Pancreas (tissue), 10 donors: ENCODE data around the gene ACAA1. TPM values are rescaled to one million over a fixed set of nuclear protein-coding genes. Genes with fewer than 3 reads are reported as not detected.

Source experiments
- ATAC-seq, 4 donors: fragments of 200-7000 bp; cut with Tn5 transposase; one replicate each; pipeline versions ENCODE4 v1.8.0 to v1.9.1; 2020; ENCODE audit warnings: mild to moderate bottlenecking in 4 of 4, moderate library complexity in 4 of 4
- DNase-seq, 6 donors: peaks; one replicate each; pipeline ENCODE4 v3.0.0-alpha.2; 2020
- FAIRE-seq: peaks from 2 replicates; lab custom pipeline; 2012; peaks lifted over from hg19 to GRCh38; lab: Jason Lieb, UNC
- H3K27ac ChIP-seq, 4 donors: fragments of 200-600 bp; sonication (generic); 1 replicate in 3 of 4; 2 replicates in 1 of 4; pipeline versions ENCODE4 v1.5.0 to v1.8.0; 2020
- H3K27me3 ChIP-seq, 4 donors: fragments of 200-600 bp; one replicate each; pipeline ENCODE4 v1.8.0; 2021
- H3K36me3 ChIP-seq, 3 donors: fragments of 200-600 bp; sonication (generic) in 1 of 3; one replicate each; pipeline versions ENCODE4 v1.5.0 to v1.8.0; 2020 to 2021
- H3K4me1 ChIP-seq, 3 donors: fragments of 200-600 bp; one replicate each; pipeline ENCODE4 v1.8.0; 2021
- H3K4me3 ChIP-seq, 4 donors: fragments of 200-600 bp; sonication (generic) in 2 of 4; one replicate each; pipeline versions ENCODE4 v1.5.0 to v1.8.0; 2020 to 2021
- H3K9me3 ChIP-seq, 4 donors: fragments of 200-600 bp; one replicate each; pipeline ENCODE4 v1.8.0; 2021
- CTCF ChIP-seq, 4 donors: fragments of 200-600 bp; sonication (generic) in 3 of 4; IDR thresholded peaks; one replicate each; pipeline versions ENCODE4 v1.5.0 to v1.8.0; 2021; ENCODE audit warnings: antibody characterized with exemption in 4 of 4
- WGBS, 2 donors: extraction: QIAGEN DNeasy Blood & Tissue Kit; methylation state at CpG; one replicate each; pipeline ENCODE4 v1.1.7; 2013; 5-methylcytosine and 5-hydroxymethylcytosine counted together
- intact Hi-C, 3 donors: fragments of 100-400 bp; cut with DNase I; formaldehyde crosslinking; loops; one replicate each; pipeline versions ENCODE4 v1.11.1 to v1.14.2; 2022
- polyA plus RNA-seq, 2 donors: library from polyadenylated mRNA; stranded (reverse); fragments of 200-250 nt; gene quantifications; one replicate each; pipeline ENCODE4 v1.2.3, GENCODE V29; 2013
- total RNA-seq, 6 donors: library from RNA; stranded (reverse); fragmentation: NEBNext Ultra II Directional in 4 of 6; extraction: Animal tissue kit (Norgen Biotek cat#: 25700) in 4 of 6; gene quantifications; one replicate each; pipeline versions ENCODE4 v1.2.1 to v1.2.4, GENCODE V29; 2021 to 2023
- donor health status: healthy with polysubstance abuse.
- donor health status: DM: no; HTN: no; CAD: no; lungs with moderate emphysema.
- donor health status: DM: no; HTN: no; CAD: no.
- donor health status: control.
- donor health status: control.
- donor health status: Bipolar disorder and iron deficiency.
- donor health status: DM: yes; HTN: yes; CAD: no.
- donor health status: DM: no; HTN: no; CAD: no.
- donor health status: DM: no; HTN: no; CAD: no.
- donor health status: DM: yes; HTN: yes; CAD: no.

ACAA1 gene
- total and polyA plus RNA-seq, 8 donors = 44.2 to 110 (median 59.3) TPM

DNA sequence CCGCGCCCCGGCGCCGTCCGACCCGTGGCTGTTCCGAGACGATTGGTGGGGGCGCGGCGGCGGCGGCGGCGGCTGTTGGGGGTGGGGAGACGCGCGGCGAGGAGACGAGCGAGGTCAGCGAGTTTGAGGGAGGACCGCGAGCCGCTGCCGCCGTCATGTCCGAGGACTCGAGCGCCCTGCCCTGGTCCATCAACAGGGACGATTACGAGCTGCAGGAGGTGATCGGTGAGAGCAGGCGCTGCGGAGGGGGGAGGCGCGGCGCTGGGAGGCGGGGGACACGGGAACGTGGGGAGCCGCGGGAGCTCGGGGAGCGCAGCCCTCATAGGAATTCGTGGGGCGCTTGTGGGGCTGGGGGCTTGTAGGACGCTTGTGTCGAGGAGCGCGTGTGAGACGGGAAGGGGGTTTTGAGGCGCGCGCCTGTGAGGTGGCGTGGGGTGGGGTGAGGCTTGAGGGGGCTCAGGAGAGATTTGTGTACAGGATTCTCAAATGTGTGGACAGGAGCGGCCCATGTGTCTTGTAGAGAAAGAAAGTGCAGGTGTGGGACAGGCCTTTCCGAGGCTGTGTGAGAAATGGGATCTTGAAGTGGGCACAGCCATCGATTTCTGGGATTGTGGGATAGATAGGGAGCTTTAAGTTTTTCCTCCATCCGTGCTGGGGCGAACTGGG, 28.9 kb upstream of the ACAA1 start:
- Histone ChIP-seq H3K4me3 (peak overlapping the region; percentile 87 to 98 (median 92)), H3K36me3 (no peaks in the 10 kb centered on the region), H3K27me3 (no peaks in the 10 kb centered on the region), H3K27ac (peak overlapping the region; percentile 91 to 98 (median 96)), H3K9me3 (no peaks in the 10 kb centered on the region), H3K4me1 (peaks cover 0 to 13% (median 10%) of the 10 kb centered on the region in 3 donors)
- peak in 3 of 6 donors; percentile 60 to 88 (median 65) for DNase-seq
- 0 to 1% methylated on average over 55 to 62 of the region's 62 CpGs for WGBS, 2 donors
- no peak for FAIRE-seq
- no peak for TF ChIP-seq CTCF (IDR thresholded peaks at IDR 0.05)
- intact Hi-C loops = no loop called here
- ATAC-seq = peak; percentile 25 to 51 (median 37)

- no peak for TF ChIP-seq CTCF (IDR thresholded peaks at IDR 0.05)
- intact Hi-C loops = no loop called here
- FAIRE-seq = peak; percentile 98
- Histone ChIP-seq H3K27me3 (no peaks in the 10 kb centered on the region), H3K4me1 (peaks cover 0 to 13% (median 10%) of the 10 kb centered on the region in 3 donors), H3K4me3 (peak within 1 kb of the TSS; percentile 87 to 98 (median 92)), H3K36me3 (no peaks in the 10 kb centered on the region), H3K9me3 (no peaks in the 10 kb centered on the region), H3K27ac (peak within 1 kb of the TSS; percentile 91 to 98 (median 96))
- 0 to 1% methylated on average over 56 to 57 of the region's 57 CpGs for WGBS, 2 donors
- peak; percentile 96 to 99 (median 98) for DNase-seq
- ATAC-seq = peak; percentile 91 to 96 (median 92)
Measured at GRCh38 chr3:38164952-38165721, 28.2 kb upstream of the ACAA1 start, which contains the start of gene OXSR1. OXSR1 (plus strand) TSS chr3:38165537; CDS start chr3:38165877, 340 bp downstream.

GRCh38 chr3:38164643-38164951, 27.7 kb upstream of the ACAA1 start:
- no peak for TF ChIP-seq CTCF (IDR thresholded peaks at IDR 0.05)
- WGBS, 2 donors = 1 to 2% methylated on average over 17 of the region's 17 CpGs
- H3K36me3 ChIP-seq = no peaks in the 10 kb centered on the region
- H3K27ac ChIP-seq = peak overlapping the region; percentile 91 to 98 (median 96)
- DNase-seq = no peak
- intact Hi-C loops = no loop called here
- H3K9me3 ChIP-seq = no peaks in the 10 kb centered on the region
- H3K4me3 ChIP-seq = peak overlapping the region; percentile 87 to 98 (median 92)
- peaks cover 0 to 13% (median 10%) of the 10 kb centered on the region in 3 donors for H3K4me1 ChIP-seq
- no peak for FAIRE-seq
- ATAC-seq = no peak
- no peaks in the 10 kb centered on the region for H3K27me3 ChIP-seq

- peak in 3 of 6 donors; percentile 28 to 56 (median 32) for DNase-seq
- Histone ChIP-seq H3K4me1 (peaks cover 0 to 13% (median 10%) of the 10 kb centered on the region in 3 donors), H3K27ac (peak overlapping the region; percentile 91 to 98 (median 96)), H3K36me3 (no peaks in the 10 kb centered on the region), H3K27me3 (no peaks in the 10 kb centered on the region), H3K4me3 (peak overlapping the region in 3 of 4 donors; percentile 88 to 98 (median 95)), H3K9me3 (no peaks in the 10 kb centered on the region)
- FAIRE-seq = no peak
- no peak for TF ChIP-seq CTCF (IDR thresholded peaks at IDR 0.05)
- WGBS, 2 donors = 60 to 63% methylated on average over 24 of the region's 24 CpGs
- ATAC-seq = no peak
- intact Hi-C loops = no loop called here
Measured at GRCh38 chr3:38163841-38164642, 27.1 kb upstream of the ACAA1 start.
